Smooth muscle cell (in vitro differentiated cells): ENCODE data around the gene CCNH. TPM values are rescaled to one million over a fixed set of nuclear protein-coding genes. Genes with fewer than 3 reads are reported as not detected.

Experiments used
- DNase-seq: peaks from one replicate; lab custom pipeline; 2025; ENCODE audit not compliant: unreplicated experiment; lab: John Stamatoyannopoulos, UW
- H2AFZ ChIP-seq: fragments of 200-600 bp; sonication (generic); 2 replicates; pipeline ENCODE4 v1.6.0; 2016; ENCODE audit warnings: antibody characterized with exemption, low read depth, mild to moderate bottlenecking
- H3F3A ChIP-seq: fragments of 200-600 bp; sonication (generic); 2 replicates; pipeline ENCODE4 v1.6.0; 2017; ENCODE audit warnings: antibody characterized with exemption, low read depth
- H3K27ac ChIP-seq: fragments of 200-600 bp; sonication (generic); 2 replicates; pipeline ENCODE4 v1.5.1; 2016; ENCODE audit warnings: low read depth, mild to moderate bottlenecking
- H3K27me3 ChIP-seq: fragments of 200-600 bp; sonication (generic); 2 replicates; pipeline ENCODE4 v1.6.1; 2016; ENCODE audit warnings: low read depth, mild to moderate bottlenecking
- H3K36me3 ChIP-seq: fragments of 200-600 bp; sonication (generic); 2 replicates; pipeline ENCODE4 v1.5.1; 2016; ENCODE audit warnings: low read depth
- H3K4me1 ChIP-seq: fragments of 200-600 bp; sonication (generic); 2 replicates; pipeline ENCODE4 v1.5.1; 2016; ENCODE audit warnings: low read depth
- H3K4me2 ChIP-seq: fragments of 200-600 bp; sonication (generic); 2 replicates; pipeline ENCODE4 v1.6.0; 2016; ENCODE audit warnings: mild to moderate bottlenecking
- H3K4me3 ChIP-seq: fragments of 200-600 bp; sonication (generic); 2 replicates; pipeline ENCODE4 v1.5.1; 2016; ENCODE audit warnings: mild to moderate bottlenecking
- H3K79me2 ChIP-seq: fragments of 200-600 bp; sonication (generic); 2 replicates; pipeline ENCODE4 v1.6.0; 2016; ENCODE audit warnings: low read depth, mild to moderate bottlenecking
- H3K9ac ChIP-seq: fragments of 200-600 bp; sonication (generic); 2 replicates; pipeline ENCODE4 v1.6.0; 2016; ENCODE audit warnings: low read depth
- H3K9me3 ChIP-seq: fragments of 200-600 bp; sonication (generic); replicated peaks from 2 replicates; pipeline ENCODE4 v1.5.1; 2016; ENCODE audit warnings: low read depth
- H4K20me1 ChIP-seq: fragments of 200-600 bp; sonication (generic); 2 replicates; pipeline ENCODE4 v1.6.0; 2016; ENCODE audit warnings: low read depth
- WGBS: methylation state at CpG from one replicate; pipeline ENCODE4 v1.1.7; 2016; ENCODE audit warnings: low lambda C conversion rate; 5-methylcytosine and 5-hydroxymethylcytosine counted together
- polyA plus RNA-seq: library from polyadenylated mRNA; unstranded; fragments of >200 nt; fragmentation: Nextera tagmentation; extraction: Ambion mirVana; gene quantifications from 2 replicates; pipeline ENCODE4 v1.2.1, GENCODE V29; 2016
- total RNA-seq: library from RNA; depleted of rRNA; stranded (reverse); fragments of >200 nt; gene quantifications from 2 replicates; pipeline ENCODE4 v1.2.3, GENCODE V29; 2014
- TF ChIP-seq, protein P1 (sequence below): fragments of 200-600 bp; sonication (generic); IDR thresholded peaks from 2 replicates; pipeline ENCODE4 v1.5.1; 2017; ENCODE audit warnings: borderline replicate concordance, mild to moderate bottlenecking, antibody characterized with exemption; ENCODE audit not compliant: insufficient read depth, poor library complexity, severe bottlenecking

Gene CCNH
- total and polyA plus RNA-seq, 2 experiments from 2014 or later = 33.2 to 96.7 TPM

DNA sequence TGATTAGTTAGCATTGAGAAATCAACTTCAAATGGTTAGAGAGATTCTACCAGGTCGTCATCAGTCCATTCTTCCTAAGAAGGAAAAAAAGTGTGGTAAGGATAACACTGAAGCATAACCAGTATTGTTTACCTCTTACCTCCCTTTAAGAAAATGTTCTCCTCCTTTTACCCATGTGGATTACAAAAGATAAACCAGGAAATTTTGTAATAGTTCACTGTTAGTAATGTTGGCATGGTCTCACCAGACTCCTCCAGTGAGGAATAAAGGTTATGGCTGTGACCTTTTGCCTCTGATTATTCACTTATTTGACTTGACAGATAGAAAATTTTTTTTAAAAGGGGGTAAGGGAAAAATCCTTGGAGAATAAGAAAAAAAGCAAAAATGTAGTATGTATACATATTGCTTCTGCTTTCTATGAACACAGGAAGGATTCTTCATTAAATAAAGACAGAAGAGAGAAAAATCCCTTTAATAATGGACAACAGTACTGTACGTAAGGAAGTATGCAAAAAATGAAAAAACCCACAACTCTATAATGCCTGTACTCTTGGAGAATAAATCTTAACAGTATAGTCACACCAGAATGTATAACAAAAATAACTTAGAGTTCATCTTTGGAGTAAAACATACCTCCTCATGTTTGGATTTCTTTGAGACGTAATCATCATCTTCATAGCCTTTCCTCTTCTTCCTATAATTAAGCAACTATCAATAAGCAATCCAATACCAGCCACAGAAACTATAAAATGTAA lies 18.1 kb downstream of the CCNH start:
- Histone ChIP-seq H2AFZ (no peak overlapping the region), H3F3A (peaks cover 12% of the 10 kb centered on the region), H3K4me1 (no peaks in the 10 kb centered on the region), H3K36me3 (peaks cover 28% of the 10 kb centered on the region), H3K4me2 (no peak overlapping the region), H4K20me1 (peaks cover 10% of the 10 kb centered on the region), H3K79me2 (no peaks in the 10 kb centered on the region), H3K9ac (no peak overlapping the region), H3K27me3 (no peaks in the 10 kb centered on the region), H3K27ac (peak overlapping the region; percentile 77), H3K9me3 (no peaks in the 10 kb centered on the region), H3K4me3 (no peak overlapping the region)
- TF ChIP-seq, protein P1, sequence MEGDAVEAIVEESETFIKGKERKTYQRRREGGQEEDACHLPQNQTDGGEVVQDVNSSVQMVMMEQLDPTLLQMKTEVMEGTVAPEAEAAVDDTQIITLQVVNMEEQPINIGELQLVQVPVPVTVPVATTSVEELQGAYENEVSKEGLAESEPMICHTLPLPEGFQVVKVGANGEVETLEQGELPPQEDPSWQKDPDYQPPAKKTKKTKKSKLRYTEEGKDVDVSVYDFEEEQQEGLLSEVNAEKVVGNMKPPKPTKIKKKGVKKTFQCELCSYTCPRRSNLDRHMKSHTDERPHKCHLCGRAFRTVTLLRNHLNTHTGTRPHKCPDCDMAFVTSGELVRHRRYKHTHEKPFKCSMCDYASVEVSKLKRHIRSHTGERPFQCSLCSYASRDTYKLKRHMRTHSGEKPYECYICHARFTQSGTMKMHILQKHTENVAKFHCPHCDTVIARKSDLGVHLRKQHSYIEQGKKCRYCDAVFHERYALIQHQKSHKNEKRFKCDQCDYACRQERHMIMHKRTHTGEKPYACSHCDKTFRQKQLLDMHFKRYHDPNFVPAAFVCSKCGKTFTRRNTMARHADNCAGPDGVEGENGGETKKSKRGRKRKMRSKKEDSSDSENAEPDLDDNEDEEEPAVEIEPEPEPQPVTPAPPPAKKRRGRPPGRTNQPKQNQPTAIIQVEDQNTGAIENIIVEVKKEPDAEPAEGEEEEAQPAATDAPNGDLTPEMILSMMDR = no peak
- WGBS = 87% methylated on average over 3 of the region's 3 CpGs
- DNase-seq = no peak

DNA sequence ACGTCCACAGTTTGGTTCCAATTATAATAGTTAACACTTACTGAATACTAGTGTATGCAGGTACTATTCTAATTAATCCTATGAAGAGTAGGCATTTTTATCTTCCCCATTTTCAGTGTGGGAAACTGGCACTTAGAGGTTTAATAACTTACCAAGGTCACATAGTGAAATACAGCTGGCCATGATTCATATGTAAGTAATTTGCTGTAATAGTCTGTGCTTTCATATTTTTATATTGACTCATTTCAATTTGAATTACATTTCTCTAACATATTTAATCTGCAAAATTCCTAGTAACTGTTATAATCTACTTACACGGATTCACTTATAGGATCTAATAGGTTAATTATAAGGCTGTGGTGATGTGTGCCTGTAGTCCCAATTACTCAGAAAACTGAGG lies 19.4 kb downstream of the CCNH start:
- no peak for DNase-seq
- TF ChIP-seq, protein P1 = no peak

DNA sequence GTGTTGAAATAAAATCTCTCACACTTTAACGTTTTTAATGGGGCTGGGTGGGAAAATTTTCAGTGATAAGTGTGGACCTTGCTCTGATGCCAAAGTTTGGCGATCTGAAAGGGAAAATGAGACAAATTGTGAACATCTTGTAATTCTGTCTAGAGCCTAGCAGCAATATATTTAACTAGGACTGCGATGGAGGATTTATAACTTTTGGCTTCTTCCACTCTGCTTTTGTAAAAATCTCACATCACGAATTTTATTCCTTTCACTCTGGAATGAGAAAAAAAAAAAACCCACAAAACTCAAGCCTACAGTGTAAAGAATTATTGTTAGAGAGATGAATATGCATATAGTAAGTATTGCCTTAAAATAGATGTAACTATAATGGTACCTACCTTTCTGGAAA lies 19.9 kb downstream of the CCNH start:
- peaks cover 10% of the 10 kb centered on the region for H4K20me1 ChIP-seq
- no peak overlapping the region for H3K9ac ChIP-seq
- H3K79me2 ChIP-seq = no peaks in the 10 kb centered on the region
- no peak overlapping the region for H2AFZ ChIP-seq
- TF ChIP-seq, protein P1 = no peak
- DNase-seq = no peak
- no peak overlapping the region for H3K4me3 ChIP-seq
- peaks cover 8% of the 10 kb centered on the region for H3F3A ChIP-seq
- H3K9me3 ChIP-seq = no peaks in the 10 kb centered on the region
- H3K27ac ChIP-seq = peak overlapping the region; percentile 77
- no peaks in the 10 kb centered on the region for H3K27me3 ChIP-seq
- peaks cover 41% of the 10 kb centered on the region for H3K36me3 ChIP-seq
- H3K4me2 ChIP-seq = peak overlapping the region; percentile 17
- H3K4me1 ChIP-seq = no peaks in the 10 kb centered on the region
- WGBS = 94% methylated on average over 4 of the region's 4 CpGs

More for the DNA sequence above, 19.4 kb downstream of the CCNH start:
- Histone ChIP-seq H3K36me3 (peaks cover 36% of the 10 kb centered on the region), H2AFZ (no peak overlapping the region), H3K4me2 (peak overlapping the region; percentile 17), H3K4me3 (no peak overlapping the region), H4K20me1 (peaks cover 10% of the 10 kb centered on the region), H3K4me1 (no peaks in the 10 kb centered on the region), H3F3A (peaks cover 7% of the 10 kb centered on the region), H3K79me2 (no peaks in the 10 kb centered on the region), H3K27me3 (no peaks in the 10 kb centered on the region), H3K27ac (peak overlapping the region; percentile 77), H3K9me3 (no peaks in the 10 kb centered on the region), H3K9ac (no peak overlapping the region)
- 76% methylated on average over 2 of the region's 2 CpGs for WGBS

DNA sequence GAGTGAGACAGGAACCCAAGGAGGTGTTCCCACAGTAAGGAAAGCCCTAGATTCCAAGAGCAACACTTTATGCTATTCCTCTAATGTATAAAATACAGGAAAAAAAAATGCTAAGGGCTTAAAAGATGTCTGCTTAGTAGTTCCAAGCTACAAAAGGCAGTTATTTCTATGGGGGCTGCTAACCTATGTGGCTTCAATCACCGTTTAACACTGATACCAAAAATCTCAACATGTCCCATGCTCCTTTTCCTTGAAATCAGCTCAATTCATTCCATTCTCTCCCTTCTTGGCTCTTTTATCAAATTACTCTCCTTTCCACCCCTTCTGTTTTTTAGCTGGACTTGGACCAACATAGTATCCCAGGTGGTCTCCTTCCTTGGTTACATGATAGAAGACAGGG lies 20.6 kb downstream of the CCNH start:
- H4K20me1 ChIP-seq = peaks cover 15% of the 10 kb centered on the region
- WGBS = 96% methylated on average over 1 of the region's 1 CpG
- no peak overlapping the region for H3K9ac ChIP-seq
- H3K4me1 ChIP-seq = no peaks in the 10 kb centered on the region
- H3K4me2 ChIP-seq = no peak overlapping the region
- no peak for DNase-seq
- H3K36me3 ChIP-seq = peaks cover 47% of the 10 kb centered on the region
- no peaks in the 10 kb centered on the region for H3K9me3 ChIP-seq
- no peaks in the 10 kb centered on the region for H3K79me2 ChIP-seq
- no peaks in the 10 kb centered on the region for H3K27me3 ChIP-seq
- peaks cover 9% of the 10 kb centered on the region for H3F3A ChIP-seq
- TF ChIP-seq, protein P1 = no peak
- H2AFZ ChIP-seq = no peak overlapping the region
- no peak overlapping the region for H3K4me3 ChIP-seq
- peak overlapping the region; percentile 77 for H3K27ac ChIP-seq
